Activated T-cell treated with anti-CD3 and anti-CD28 coated beads for 1 hour (primary cell): ENCODE data around the gene RFX2.
A peak's percentile ranks its signal among the peaks of the same experiment; 100 is the strongest.
"Not testable (repeated sequence)": the region's sequence is repeated elsewhere in the genome, so short reads cannot be mapped to it uniquely, and the experiment has no call there.

Experiments used
- DNase-seq: peaks from one replicate; pipeline ENCODE4 v3.0.0-alpha.2; 2020; ENCODE audit warnings: low read depth

RFX2 gene

GRCh38 chr19:6074709-6075403, 35.4 kb downstream of the RFX2 start:
- DNase-seq = no peak

- DNase-seq = no peak
Observed at GRCh38 chr19:6073858-6074708, 36.2 kb downstream of the RFX2 start.

DNA sequence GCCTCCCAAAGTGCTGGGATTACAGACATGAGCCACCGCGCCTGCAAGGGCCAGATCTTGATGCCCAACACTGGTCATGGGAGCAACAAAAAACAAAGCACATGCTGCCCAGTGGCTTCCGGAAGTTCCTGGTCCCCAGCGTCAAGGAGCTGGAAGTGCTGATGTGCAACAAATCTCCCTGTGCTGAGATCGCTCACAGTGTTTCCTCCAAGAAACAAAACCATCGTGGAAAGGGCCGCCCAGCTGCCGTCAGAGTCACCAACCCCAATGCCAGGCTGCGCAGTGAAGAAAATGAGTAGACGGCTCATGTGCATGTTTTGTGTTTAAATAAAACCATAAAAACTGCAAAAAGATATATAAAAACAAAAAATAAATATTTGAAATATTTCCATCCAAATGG, 37.1 kb downstream of the RFX2 start:
- not testable (repeated sequence) for DNase-seq

DNA sequence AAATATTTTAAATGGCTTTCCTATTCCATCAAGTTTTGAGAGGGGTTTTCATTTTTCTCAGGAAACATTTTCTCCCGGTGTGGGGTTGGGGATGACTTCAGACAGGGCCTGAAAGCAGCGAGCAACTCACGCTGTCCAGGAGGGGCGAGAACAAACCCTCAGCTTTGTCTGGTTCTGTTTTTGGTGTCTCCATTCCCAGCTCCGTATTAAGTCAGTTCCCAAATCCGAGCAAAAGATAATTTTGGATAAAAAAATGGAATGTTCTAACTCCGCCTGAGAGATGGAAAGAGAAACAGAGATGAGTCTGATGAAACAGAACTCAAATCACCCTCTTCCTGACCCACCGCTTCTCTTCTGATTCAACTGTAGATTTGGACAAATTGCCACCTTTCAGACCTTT, 38.4 kb downstream of the RFX2 start:
- DNase-seq = no peak

- DNase-seq = no peak
Observed at GRCh38 chr19:6070720-6071485, 39.4 kb downstream of the RFX2 start.

- DNase-seq = no peak
Observed at GRCh38 chr19:6070207-6070681, 40.1 kb downstream of the RFX2 start.

DNA sequence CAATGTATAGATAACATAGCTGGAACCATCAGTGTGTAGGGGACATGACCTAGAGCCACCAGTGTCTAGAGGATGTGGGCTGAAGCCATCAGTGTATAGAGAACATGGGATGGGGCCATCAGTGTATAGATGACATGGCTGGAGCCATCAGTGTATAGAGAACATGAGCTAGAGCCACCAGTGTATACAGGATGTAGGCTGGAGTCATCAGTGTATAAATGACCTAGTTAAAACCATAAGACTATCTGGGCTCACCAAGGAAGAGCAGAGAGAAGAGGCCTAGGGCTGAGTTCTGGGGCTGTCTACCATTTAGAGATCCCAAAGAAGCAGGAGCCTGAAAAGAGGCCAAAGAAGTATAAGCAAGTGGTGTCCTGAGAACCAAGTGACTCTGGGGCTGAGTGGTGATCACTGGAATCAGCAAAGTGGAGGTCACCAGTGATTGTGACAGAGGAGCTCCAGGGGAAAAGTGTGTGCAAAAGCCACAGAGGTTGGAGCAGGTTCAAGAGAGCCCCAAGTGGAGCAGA, 41.0 kb downstream of the RFX2 start:
- DNase-seq = no peak

DNA sequence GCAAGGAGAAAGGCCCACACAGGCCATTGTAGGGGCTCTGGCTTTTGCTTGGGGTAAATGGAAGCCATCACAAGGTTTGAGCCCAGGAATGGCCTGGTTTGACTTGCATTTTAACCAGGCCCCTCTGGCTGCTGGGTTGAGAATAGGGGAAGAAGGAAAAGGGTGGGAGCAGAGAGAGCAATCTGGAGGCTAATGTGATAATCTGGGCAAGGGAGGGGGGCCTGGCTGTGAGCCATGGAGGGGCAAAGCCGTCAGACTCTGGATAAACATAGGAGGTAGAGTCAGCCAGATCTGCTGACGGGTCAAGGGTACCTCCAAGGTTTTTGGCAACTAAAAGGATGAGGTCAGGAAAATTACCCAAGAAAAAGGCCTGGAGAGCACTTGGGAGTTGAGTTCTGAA, 41.6 kb downstream of the RFX2 start:
- DNase-seq = no peak

- DNase-seq = no peak
Observed at GRCh38 chr19:6067975-6068374, 42.3 kb downstream of the RFX2 start.

DNA sequence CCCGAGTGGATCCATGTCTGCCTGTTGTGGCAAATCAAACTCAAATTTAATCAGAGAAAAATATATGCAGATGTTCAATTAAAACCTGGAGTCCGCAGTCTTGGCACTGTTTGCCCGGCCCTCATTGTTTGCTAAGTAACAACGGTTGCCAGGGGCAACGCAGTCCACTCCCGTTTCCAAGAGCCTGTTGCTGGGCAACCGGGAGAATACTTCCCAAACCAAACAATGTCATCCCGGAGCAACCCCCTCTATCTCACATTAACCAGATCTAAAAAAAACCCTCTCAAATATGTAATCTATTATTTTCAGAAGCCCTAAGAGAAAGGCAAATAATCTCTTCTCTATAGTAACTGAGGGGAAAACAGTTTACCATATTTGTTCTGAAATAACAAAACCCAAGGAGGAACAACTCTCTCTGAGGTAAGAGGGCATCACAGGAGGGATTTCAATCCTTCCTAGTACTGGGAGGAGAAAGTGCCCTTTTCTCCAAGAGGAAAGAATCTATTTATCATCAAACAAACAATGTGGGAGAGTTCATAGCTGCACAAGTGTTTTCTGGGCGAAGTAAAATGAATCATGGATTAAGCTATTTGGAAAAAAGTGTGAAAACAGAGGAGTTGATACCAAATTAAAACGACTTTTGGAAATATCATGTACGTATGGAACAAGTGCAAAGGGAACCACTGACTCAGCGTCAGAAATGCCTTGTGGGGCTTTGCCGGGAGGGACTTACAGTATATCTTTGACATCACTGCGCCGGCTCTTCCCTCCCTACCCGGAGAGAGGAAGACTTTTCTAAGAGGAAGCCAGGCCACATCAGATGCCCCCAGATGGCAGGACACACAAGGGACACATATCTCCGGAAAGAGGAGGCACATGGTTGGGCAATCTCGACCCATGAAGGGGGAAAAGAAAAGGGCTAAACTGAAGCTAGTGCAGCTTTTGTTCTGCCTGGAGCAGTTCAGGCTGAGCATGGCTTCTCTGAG, 43.3 kb downstream of the RFX2 start:
- no peak for DNase-seq

GRCh38 chr19:6065685-6066374, 44.5 kb downstream of the RFX2 start:
- peak; percentile 23 for DNase-seq

GRCh38 chr19:6064336-6065073, 45.8 kb downstream of the RFX2 start:
- no peak for DNase-seq

DNA sequence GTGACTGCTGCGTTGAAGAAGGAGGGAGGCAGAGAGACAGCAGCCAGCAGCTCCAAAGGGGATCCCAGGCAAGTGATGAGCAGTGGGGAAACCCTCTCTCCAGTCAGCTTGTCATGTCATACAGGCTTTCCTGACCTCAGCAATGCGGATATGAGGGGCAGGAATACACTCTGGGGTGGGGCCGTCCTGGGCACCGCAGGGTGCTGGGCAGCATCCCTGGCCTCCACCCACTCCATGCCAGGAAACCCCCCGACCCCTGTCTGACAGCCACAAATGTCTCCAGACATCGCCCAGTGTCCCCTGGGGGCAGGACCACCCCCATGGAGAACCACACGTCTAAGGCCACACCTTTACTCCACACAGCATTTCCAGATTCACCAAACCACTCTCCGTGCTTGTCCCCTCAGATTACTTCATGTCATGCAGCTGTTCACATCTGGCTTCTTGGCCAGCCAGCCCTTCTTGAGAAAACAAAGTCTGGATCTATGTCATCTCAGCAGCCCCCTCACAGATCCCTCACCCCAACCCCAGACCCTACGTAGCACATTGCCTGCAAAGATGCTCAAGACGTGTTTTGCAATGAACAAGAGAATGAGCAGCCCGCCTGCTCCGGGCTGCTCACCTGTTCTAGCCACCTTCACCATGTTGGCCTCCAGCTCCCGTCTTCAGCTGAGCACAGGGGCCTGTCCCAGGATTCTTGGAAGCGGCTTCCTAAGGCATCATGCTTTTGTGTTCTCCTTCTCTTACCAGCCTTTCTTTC, 46.5 kb downstream of the RFX2 start:
- no peak for DNase-seq

GRCh38 chr19:6062961-6063575, 47.2 kb downstream of the RFX2 start:
- no peak for DNase-seq

DNA sequence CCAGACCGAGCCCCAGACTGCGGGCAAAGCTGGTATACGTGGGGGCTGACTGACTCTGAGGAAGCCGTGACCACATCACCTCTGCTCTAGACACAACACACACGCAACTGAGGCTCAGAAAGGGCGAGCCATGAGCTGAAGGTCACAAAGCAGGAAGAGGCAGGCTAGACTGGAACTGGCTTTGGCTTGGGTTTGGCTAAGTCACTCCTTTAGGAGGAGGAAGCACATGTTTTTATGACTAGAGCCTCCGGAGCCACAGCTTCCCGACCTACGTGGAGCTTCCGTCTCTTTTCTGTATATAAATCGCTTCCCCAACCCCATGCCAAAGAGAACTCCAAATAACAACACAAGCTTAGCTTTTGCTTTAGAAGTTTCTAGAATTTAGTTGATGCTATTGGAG, 48.0 kb downstream of the RFX2 start:
- DNase-seq = no peak

GRCh38 chr19:6061376-6062130, 48.7 kb downstream of the RFX2 start:
- no peak for DNase-seq

- DNase-seq = peak; percentile 13
Observed at GRCh38 chr19:6060600-6061375, 49.5 kb downstream of the RFX2 start.
